Stimulated activated naive CD8-positive, alpha-beta T cell treated with anti-CD3 and anti-CD28 coated beads, Interleukin-15, Interleukin-2, amounts not matched to agents 100 ng/mL and 50 ng/mL, for 24 hours (primary cell): ENCODE results near the gene EYA3.
A peak's percentile ranks its signal among the peaks of the same experiment; 100 is the strongest.

Experiments used
- H3K27ac Mint-ChIP-seq: one replicate; pipeline ENCODE4 v1.8.0; 2021; ENCODE audit warnings: mild to moderate bottlenecking, mixed read lengths
- H3K27me3 Mint-ChIP-seq: one replicate; pipeline ENCODE4 v1.8.0; 2021; ENCODE audit warnings: mixed read lengths
- H3K36me3 Mint-ChIP-seq: one replicate; pipeline ENCODE4 v1.8.0; 2021; ENCODE audit warnings: low read depth, mixed read lengths
- H3K4me1 Mint-ChIP-seq: one replicate; pipeline ENCODE4 v1.8.0; 2021; ENCODE audit warnings: low read depth, mixed read lengths
- H3K4me3 Mint-ChIP-seq: one replicate; pipeline ENCODE4 v1.8.0; 2021; ENCODE audit warnings: mild to moderate bottlenecking, mixed read lengths
- H3K9me3 Mint-ChIP-seq: one replicate; pipeline ENCODE4 v1.8.0; 2021; ENCODE audit warnings: mixed read lengths

EYA3 gene

DNA sequence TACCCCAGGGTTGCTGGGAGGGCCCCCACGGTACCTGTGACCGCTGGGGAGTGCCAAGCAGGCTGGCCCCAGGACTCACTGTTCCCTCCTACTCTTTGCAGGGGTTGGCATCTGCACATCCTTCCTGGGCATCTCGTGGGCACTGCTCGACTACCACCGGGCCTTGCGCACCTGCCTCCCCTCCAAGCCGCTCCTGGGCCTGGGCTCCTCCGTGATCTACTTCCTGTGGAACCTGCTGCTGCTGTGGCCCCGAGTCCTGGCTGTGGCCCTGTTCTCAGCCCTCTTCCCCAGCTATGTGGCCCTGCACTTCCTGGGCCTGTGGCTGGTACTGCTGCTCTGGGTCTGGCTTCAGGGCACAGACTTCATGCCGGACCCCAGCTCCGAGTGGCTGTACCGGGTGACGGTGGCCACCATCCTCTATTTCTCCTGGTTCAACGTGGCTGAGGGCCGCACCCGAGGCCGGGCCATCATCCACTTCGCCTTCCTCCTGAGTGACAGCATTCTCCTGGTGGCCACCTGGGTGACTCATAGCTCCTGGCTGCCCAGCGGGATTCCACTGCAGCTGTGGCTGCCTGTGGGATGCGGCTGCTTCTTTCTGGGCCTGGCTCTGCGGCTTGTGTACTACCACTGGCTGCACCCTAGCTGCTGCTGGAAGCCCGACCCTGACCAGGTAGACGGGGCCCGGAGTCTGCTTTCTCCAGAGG is 121.9 kb downstream of the EYA3 start:
- Mint-ChIP-seq H3K27me3 (no peaks in the 10 kb centered on the region), H3K4me3 (no peak overlapping the region), H3K9me3 (no peaks in the 10 kb centered on the region), H3K4me1 (peaks cover 28% of the 10 kb centered on the region), H3K36me3 (peaks cover 16% of the 10 kb centered on the region), H3K27ac (peak overlapping the region; percentile 31)

DNA sequence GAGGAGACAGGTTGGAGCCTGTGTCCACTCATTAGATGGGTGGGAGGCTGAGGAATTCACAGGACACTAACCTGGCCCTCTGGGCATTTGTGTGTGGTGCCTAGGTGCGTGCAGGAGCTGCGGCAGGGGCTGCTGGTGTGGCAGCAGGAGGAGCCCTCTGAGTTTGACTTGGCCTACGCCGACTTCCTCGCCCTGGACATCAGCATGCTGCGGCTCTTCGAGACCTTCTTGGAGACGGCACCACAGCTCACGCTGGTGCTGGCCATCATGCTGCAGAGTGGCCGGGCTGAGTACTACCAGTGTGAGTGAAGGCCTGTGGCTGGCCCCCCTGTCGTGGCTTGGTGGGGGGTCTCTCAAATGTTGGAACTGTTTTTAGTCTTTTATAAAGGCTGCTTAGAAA is 125.0 kb downstream of the EYA3 start:
- H3K27me3 Mint-ChIP-seq, result no peaks in the 10 kb centered on the region
- no peak overlapping the region for H3K4me3 Mint-ChIP-seq
- no peaks in the 10 kb centered on the region for H3K9me3 Mint-ChIP-seq
- H3K4me1 Mint-ChIP-seq, result peaks cover 32% of the 10 kb centered on the region
- H3K27ac Mint-ChIP-seq, result no peak overlapping the region
- H3K36me3 Mint-ChIP-seq, result peaks cover 12% of the 10 kb centered on the region

DNA sequence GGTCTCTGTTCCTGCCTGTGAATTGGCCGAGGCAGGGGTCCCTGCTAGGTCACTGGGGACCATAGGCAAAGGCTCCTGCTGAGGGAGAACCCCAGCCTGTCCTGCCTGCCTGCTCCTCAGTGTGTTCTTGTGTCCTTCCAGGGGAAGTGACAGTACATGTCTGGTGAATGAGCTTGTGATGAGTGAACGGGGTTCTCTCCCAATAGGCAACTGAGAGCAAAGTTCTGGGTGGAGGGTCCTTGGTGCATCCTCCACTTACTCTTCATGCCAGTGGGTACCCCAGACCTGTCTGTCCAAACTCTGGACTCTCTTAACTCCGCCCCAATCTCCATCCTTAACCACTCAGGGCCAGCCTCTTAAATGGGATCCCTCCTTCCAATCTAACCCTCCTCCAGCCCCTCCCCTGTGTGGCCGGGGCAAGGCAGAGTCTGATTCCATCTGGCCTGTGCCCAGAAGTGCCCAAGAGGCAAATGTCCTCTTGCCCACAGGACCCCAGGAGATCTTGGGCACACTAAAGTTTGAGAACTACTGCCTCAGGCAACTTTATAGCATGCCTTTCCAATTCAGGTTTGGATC is 126.7 kb downstream of the EYA3 start:
- Mint-ChIP-seq H3K27me3 (no peaks in the 10 kb centered on the region), H3K4me1 (peaks cover 22% of the 10 kb centered on the region), H3K9me3 (no peaks in the 10 kb centered on the region), H3K4me3 (peak overlapping the region; percentile 81), H3K36me3 (peaks cover 6% of the 10 kb centered on the region), H3K27ac (peak overlapping the region; percentile 55)

DNA sequence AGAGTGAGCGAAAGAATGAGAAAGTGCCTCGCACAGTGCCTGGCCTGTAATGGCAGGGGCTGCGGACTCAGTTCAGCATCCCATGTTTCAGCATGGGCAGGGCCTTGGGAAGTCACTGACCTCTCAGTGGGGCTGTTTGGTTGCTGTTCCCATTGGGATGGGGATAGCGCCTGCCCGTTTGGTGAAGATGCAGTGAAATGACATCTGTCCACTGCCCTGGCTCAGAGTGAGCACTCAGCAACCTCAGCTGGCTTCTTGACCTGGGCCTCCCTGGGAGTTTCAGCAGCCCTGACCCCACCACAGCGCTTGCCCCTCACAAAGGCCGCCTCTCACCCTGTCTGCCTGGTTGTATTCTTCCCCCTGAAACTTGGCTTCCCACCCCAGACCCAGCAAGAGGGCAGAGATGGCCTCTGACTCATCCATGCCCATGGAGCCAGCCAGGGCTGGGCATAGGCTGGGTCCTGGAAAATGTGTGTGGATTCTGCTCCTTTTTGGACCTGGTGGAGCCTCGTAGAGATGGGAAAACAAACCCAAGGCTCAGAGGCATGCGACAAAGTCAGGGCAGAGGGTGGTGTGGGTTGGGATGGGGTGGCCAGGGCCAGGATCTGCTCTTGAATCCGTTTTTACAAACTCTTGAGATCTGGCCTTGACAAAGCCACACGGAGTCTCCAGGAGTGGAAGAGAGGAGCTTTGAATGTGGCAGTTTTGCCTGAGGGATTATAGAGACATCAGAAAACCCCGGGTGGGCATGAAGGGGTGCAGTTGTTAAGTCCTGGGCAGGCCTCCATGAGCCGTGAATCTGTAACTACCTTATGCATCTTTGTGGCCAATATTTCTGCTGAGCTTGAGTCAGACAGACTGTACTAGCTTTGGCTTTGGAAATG is 127.4 kb downstream of the EYA3 start:
- H3K4me1 Mint-ChIP-seq, result peaks cover 22% of the 10 kb centered on the region
- H3K27ac Mint-ChIP-seq, result no peak overlapping the region
- peaks cover 3% of the 10 kb centered on the region for H3K36me3 Mint-ChIP-seq
- no peaks in the 10 kb centered on the region for H3K27me3 Mint-ChIP-seq
- peak overlapping the region; percentile 81 for H3K4me3 Mint-ChIP-seq
- no peaks in the 10 kb centered on the region for H3K9me3 Mint-ChIP-seq

- Mint-ChIP-seq H3K36me3 (no peaks in the 10 kb centered on the region), H3K9me3 (no peaks in the 10 kb centered on the region), H3K27me3 (no peaks in the 10 kb centered on the region), H3K27ac (peak within 1 kb of the TSS; percentile 67), H3K4me3 (peak within 1 kb of the TSS; percentile 81), H3K4me1 (peaks cover 22% of the 10 kb centered on the region)
Observed at GRCh38 chr1:27959792-27960603, 128.4 kb downstream of the EYA3 start, which contains the start of gene XKR8. Gene XKR8, plus strand, starts transcription at chr1:27959973. Its CDS starts 97 bp downstream, at chr1:27960070.

DNA sequence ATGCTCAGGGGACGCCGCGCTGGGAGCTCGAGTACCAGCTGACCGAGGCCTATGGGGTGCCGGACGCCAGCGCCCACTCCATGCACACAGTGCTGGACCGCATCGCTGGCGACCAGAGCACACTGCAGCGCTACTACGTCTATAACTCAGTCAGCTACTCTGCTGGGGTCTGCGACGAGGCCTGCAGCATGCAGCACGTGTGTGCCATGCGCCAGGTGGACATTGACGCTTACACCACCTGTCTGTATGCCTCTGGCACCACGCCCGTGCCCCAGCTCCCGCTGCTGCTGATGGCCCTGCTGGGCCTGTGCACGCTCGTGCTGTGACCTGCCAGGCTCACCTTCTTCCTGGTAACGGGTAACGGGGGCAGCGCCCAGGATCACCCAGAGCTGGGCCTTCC is 129.9 kb downstream of the EYA3 start:
- Mint-ChIP-seq H3K36me3 (no peaks in the 10 kb centered on the region), H3K4me3 (no peak overlapping the region), H3K4me1 (peaks cover 22% of the 10 kb centered on the region), H3K27me3 (no peaks in the 10 kb centered on the region), H3K9me3 (no peaks in the 10 kb centered on the region), H3K27ac (no peak overlapping the region)

DNA sequence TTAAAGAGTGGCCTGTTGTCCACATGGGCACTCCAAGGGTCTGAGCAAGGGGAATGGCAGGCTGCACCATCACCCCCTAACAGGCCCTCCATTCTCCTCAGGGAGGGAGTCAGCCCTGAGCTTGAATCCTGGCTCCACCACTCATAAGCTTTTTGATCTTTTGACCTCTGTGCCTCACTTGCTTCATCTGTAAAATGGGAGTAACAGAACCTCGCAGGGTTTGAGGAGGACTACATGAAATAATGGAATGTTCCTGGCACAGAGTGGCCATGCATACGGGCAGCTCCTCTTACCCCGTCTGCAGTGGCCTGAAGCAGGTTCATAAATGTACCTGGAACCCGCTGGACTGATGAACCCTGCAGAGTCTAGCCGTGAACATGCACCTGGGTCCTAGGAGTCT is 130.8 kb downstream of the EYA3 start:
- Mint-ChIP-seq H3K4me1 (peaks cover 22% of the 10 kb centered on the region), H3K27ac (no peak overlapping the region), H3K4me3 (no peak overlapping the region), H3K27me3 (no peaks in the 10 kb centered on the region), H3K9me3 (no peaks in the 10 kb centered on the region), H3K36me3 (no peaks in the 10 kb centered on the region)

DNA sequence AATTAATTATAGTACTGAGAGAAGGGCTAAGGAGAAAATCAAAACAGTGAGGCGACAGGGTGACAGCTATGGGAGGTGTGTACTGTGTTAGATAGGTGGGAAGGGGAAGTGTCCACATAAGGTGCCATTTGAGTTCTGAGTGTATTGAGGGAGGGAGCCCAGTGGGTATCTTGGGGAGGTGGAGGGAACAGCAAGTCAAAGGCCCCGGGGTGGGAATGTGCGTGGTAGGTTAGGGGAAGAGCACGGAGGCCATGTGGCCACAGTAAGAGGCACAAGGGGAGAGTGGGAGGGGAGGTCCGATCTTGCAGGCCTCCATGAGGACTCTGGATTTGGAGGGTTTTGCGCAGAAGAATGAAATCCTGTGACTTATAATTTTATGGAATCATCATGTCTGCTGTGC is 131.6 kb downstream of the EYA3 start:
- Mint-ChIP-seq H3K4me1 (peaks cover 21% of the 10 kb centered on the region), H3K9me3 (no peaks in the 10 kb centered on the region), H3K27me3 (no peaks in the 10 kb centered on the region), H3K36me3 (no peaks in the 10 kb centered on the region), H3K27ac (no peak overlapping the region), H3K4me3 (no peak overlapping the region)

DNA sequence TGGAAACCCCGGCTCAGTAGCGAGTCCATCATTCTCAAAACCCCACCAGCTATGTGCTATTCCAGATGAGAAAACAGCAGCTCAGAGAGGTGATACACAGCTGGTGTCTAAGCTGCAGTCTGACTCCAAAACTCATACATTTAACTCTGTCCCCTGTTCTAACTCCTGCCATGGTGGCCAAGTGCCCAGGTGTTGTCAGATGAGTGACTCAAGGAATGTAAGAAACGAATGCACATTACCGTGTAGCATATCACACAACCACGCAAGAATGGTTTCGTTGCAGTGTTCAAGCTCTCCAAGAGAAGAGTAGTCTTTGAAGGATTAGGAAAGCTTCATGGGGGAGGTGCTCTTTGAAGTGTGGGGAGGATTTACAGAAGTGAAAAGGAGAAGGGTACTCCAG is 133.3 kb downstream of the EYA3 start:
- Mint-ChIP-seq H3K27ac (no peak overlapping the region), H3K4me1 (peaks cover 7% of the 10 kb centered on the region), H3K9me3 (no peaks in the 10 kb centered on the region), H3K36me3 (no peaks in the 10 kb centered on the region), H3K4me3 (no peak overlapping the region), H3K27me3 (no peaks in the 10 kb centered on the region)

DNA sequence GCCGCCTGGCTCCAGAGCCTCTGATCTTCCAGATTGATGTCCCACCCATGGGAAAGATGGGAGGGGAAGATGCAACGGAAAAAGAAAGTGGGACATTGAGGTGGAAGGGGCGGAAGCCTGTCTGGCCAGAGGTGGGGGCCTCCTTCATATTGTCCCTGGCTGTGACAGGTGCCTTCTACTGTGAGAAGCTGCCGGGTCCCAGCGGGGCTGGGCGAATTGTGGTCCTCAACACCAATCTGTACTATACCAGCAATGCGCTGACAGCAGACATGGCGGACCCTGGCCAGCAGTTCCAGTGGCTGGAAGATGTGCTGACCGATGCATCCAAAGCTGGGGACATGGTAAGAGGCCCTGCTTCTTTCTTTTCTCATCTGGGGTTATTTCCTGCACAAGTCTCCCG is 134.2 kb downstream of the EYA3 start:
- no peak overlapping the region for H3K4me3 Mint-ChIP-seq
- H3K36me3 Mint-ChIP-seq, result no peaks in the 10 kb centered on the region
- H3K27me3 Mint-ChIP-seq, result no peaks in the 10 kb centered on the region
- peaks cover 4% of the 10 kb centered on the region for H3K4me1 Mint-ChIP-seq
- no peaks in the 10 kb centered on the region for H3K9me3 Mint-ChIP-seq
- H3K27ac Mint-ChIP-seq, result no peak overlapping the region

- no peaks in the 10 kb centered on the region for H3K27me3 Mint-ChIP-seq
- H3K4me1 Mint-ChIP-seq, result no peaks in the 10 kb centered on the region
- H3K9me3 Mint-ChIP-seq, result no peaks in the 10 kb centered on the region
- H3K36me3 Mint-ChIP-seq, result no peaks in the 10 kb centered on the region
- no peak overlapping the region for H3K4me3 Mint-ChIP-seq
- H3K27ac Mint-ChIP-seq, result no peak overlapping the region
Observed at GRCh38 chr1:27952147-27952546, 136.3 kb downstream of the EYA3 start.

DNA sequence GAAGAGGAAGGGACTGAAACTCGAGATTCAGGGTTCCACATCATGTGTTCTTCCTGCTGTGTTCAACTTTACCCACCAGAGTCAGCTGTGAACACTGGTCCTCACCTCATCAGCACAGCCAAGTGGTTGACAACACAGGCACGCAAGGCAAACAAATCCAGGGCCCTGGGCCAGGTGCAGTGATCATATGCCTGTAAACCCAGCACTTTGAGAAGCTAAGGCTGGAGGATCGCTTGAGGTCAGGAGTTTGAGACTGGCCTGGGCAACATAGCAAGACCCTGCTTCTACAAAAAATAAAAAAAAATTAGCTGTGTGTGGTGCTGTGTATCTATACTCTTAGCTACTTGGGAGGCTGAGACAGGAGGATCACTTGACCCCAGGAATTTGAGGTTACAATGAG is 137.0 kb downstream of the EYA3 start:
- H3K9me3 Mint-ChIP-seq, result no peaks in the 10 kb centered on the region
- H3K27ac Mint-ChIP-seq, result no peak overlapping the region
- H3K4me1 Mint-ChIP-seq, result no peaks in the 10 kb centered on the region
- no peaks in the 10 kb centered on the region for H3K27me3 Mint-ChIP-seq
- H3K36me3 Mint-ChIP-seq, result no peaks in the 10 kb centered on the region
- H3K4me3 Mint-ChIP-seq, result no peak overlapping the region

DNA sequence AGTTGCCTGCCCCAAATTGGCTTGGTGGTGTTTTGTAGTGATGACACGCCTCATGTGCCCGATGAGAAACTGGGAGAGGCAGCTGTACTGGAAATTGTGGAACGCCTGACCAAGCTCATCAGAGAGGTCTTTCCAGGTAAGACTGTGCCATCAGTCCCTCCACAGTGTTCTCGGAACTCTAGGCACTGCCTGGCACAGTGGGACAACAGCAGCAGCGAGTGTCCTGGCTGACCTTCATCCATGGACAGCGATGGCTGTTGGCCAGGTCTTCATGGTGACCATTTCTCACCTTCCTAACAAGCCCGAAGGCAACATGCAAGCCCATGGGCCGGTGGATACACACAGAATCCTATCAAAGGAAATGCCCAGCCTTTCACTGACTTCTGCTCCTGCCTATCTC is 139.4 kb downstream of the EYA3 start:
- Mint-ChIP-seq H3K4me1 (peaks cover 3% of the 10 kb centered on the region), H3K27ac (no peak overlapping the region), H3K4me3 (no peak overlapping the region), H3K36me3 (no peaks in the 10 kb centered on the region), H3K9me3 (no peaks in the 10 kb centered on the region), H3K27me3 (no peaks in the 10 kb centered on the region)

GRCh38 chr1:27945020-27945419 is 143.4 kb downstream of the EYA3 start:
- H3K4me3 Mint-ChIP-seq, result no peak overlapping the region
- H3K4me1 Mint-ChIP-seq, result peaks cover 16% of the 10 kb centered on the region
- no peaks in the 10 kb centered on the region for H3K9me3 Mint-ChIP-seq
- no peak overlapping the region for H3K27ac Mint-ChIP-seq
- no peaks in the 10 kb centered on the region for H3K27me3 Mint-ChIP-seq
- no peaks in the 10 kb centered on the region for H3K36me3 Mint-ChIP-seq
